Measurements from ENCODE around the gene FHIP1B.

DNA sequence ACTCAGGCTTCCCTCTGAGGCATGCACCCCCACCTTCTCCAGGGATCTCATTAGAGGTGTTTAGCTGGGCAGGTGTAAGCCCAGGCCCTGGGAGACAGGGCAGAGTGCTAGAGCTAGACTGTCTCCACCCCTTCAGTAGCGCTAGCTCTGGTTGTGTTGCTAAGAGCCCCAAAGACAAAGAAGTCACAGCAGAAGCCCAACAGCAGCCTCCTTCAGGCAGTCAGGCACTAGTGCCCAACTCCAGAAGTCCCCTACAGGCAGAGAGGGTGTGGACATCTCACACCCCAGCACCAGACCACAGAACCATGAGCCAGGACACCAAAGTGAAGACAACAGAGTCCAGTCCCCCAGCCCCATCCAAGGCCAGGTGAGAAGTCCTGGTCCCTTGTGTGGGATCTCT lies 4.5 kb upstream of the FHIP1B start, which contains the start of gene CNGA4:
- TF ChIP-seq, protein P1, sequence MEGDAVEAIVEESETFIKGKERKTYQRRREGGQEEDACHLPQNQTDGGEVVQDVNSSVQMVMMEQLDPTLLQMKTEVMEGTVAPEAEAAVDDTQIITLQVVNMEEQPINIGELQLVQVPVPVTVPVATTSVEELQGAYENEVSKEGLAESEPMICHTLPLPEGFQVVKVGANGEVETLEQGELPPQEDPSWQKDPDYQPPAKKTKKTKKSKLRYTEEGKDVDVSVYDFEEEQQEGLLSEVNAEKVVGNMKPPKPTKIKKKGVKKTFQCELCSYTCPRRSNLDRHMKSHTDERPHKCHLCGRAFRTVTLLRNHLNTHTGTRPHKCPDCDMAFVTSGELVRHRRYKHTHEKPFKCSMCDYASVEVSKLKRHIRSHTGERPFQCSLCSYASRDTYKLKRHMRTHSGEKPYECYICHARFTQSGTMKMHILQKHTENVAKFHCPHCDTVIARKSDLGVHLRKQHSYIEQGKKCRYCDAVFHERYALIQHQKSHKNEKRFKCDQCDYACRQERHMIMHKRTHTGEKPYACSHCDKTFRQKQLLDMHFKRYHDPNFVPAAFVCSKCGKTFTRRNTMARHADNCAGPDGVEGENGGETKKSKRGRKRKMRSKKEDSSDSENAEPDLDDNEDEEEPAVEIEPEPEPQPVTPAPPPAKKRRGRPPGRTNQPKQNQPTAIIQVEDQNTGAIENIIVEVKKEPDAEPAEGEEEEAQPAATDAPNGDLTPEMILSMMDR (IDR thresholded peaks at IDR 0.05; ENCODE audit: low read length), result no peak
- TF ChIP-seq EZH2phosphoT487 (IDR thresholded peaks at IDR 0.05; ENCODE audit: low read length), result no peak
